ENCODE results near the gene HCAR3.

DNA sequence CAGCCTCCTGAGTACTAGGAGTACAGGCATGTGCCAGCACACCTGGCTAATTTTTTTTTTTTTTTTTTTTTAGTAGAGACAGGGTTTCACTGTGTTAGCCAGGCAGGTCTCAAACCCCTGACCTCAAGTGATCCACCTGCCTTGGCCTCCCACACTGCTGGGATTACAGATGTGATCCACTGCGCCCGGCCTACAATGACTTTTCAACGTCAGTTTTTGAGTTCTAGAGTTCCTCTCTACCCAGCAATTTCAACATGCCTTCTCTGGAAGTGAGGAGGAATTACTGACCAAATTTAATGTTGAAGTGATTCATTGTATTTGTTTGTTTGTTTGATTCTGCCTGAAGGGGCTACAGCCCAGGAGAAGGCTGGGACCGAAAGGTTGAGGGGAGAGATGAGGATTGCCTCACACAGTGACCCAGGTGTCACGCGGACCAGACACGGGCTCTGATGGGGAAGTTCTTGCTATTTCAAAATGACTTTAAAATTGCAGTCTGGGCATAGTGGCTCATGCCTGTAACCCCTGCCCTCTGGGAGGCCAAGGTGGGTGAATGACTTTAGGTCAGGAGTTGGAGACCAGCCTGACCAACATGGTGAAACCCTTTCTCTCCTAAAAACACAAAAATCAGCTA lies 27.4 kb upstream of the HCAR3 start:
- TF ChIP-seq CTCF (IDR thresholded peaks at IDR 0.05) = no peak
- no peak for TF ChIP-seq POLR2A (IDR thresholded peaks at IDR 0.05)
